ENCODE data around the gene MESP1. TPM values are rescaled to one million over a fixed set of nuclear protein-coding genes. Genes with fewer than 3 reads are reported as not detected.
A peak's percentile ranks its signal among the peaks of the same experiment; 100 is the strongest.

The MESP1 gene
- total RNA-seq, 1 experiment from 2014 or later: not detected

GRCh38 chr15:89745131-89745530 lies 5.9 kb downstream of the MESP1 start:
- in situ Hi-C loops (cut with HindIII; ENCODE audit: low sequenced_read_pairs): no loop called here
- no peak for DNase-seq (ENCODE audit: low spot score)

GRCh38 chr15:89743594-89743993 lies 7.5 kb downstream of the MESP1 start:
- DNase-seq (ENCODE audit: low spot score): no peak
- in situ Hi-C loops (cut with HindIII; ENCODE audit: low sequenced_read_pairs): no loop called here

GRCh38 chr15:89743011-89743410 lies 8.0 kb downstream of the MESP1 start:
- in situ Hi-C loops (cut with HindIII; ENCODE audit: low sequenced_read_pairs): no loop called here
- no peak for DNase-seq (ENCODE audit: low spot score)

- DNase-seq (ENCODE audit: low spot score): peak; percentile 87
- in situ Hi-C loops (cut with HindIII; ENCODE audit: low sequenced_read_pairs): no loop called here
Measured at GRCh38 chr15:89740137-89740536, 10.9 kb downstream of the MESP1 start.

GRCh38 chr15:89735773-89736172 lies 15.3 kb downstream of the MESP1 start:
- no peak for DNase-seq (ENCODE audit: low spot score)

GRCh38 chr15:89732451-89733172 lies 18.4 kb downstream of the MESP1 start:
- in situ Hi-C loops (cut with HindIII; ENCODE audit: low sequenced_read_pairs): no loop called here
- DNase-seq (ENCODE audit: low spot score): no peak

More at GRCh38 chr15:89735773-89736172, 15.3 kb downstream of the MESP1 start:
- in situ Hi-C loops (cut with HindIII; ENCODE audit: low sequenced_read_pairs): no loop called here

DNA sequence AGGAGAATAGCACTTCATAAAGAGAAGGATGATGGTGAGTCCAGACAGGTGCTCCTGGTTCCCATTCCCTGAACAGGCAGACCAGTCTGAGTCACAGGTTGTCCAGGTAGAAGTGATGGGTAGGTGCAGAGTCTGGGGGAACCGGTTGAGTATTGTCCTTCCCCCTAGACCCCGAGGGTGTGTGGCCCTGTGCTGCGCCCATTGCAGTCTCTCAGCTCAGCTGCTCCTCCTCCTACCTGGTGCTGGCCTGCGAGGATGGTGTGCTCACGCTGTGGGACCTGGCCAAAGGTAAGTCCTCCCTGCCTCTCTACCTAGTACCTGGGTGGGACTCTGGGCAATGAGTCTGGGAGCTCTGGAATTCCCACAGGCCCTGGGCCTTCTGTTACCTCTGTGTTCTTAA lies 19.8 kb downstream of the MESP1 start:
- in situ Hi-C loops (cut with HindIII; ENCODE audit: low sequenced_read_pairs): no loop called here
- no peak for DNase-seq (ENCODE audit: low spot score)

DNA sequence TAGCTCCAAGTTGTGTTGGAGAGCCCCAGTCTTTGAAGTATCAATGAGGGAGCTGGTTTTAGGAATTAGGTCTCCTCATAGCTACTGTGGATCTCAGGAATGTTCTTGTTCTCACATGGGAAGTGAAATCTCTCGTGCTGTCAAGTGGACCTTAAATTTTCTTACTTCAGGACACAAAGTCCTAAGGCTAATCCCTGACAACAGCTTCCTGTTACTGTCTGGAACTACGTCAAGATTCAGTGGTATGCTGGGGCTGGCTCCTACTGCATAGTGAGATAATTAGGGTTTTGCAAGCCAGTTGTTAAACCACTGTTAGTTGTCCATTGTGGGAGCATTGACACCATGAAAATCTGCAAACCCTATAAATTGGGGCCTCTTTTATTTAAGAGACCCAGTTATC lies 22.8 kb downstream of the MESP1 start:
- DNase-seq (ENCODE audit: low spot score): no peak
- in situ Hi-C loops (cut with HindIII; ENCODE audit: low sequenced_read_pairs): no loop called here

GRCh38 chr15:89725064-89725463 lies 26.0 kb downstream of the MESP1 start:
- in situ Hi-C loops (cut with HindIII; ENCODE audit: low sequenced_read_pairs): no loop called here
- no peak for DNase-seq (ENCODE audit: low spot score)

- DNase-seq (ENCODE audit: low spot score): no peak
- in situ Hi-C loops (cut with HindIII; ENCODE audit: low sequenced_read_pairs): no loop called here
Measured at GRCh38 chr15:89724621-89725020, 26.4 kb downstream of the MESP1 start.

DNA sequence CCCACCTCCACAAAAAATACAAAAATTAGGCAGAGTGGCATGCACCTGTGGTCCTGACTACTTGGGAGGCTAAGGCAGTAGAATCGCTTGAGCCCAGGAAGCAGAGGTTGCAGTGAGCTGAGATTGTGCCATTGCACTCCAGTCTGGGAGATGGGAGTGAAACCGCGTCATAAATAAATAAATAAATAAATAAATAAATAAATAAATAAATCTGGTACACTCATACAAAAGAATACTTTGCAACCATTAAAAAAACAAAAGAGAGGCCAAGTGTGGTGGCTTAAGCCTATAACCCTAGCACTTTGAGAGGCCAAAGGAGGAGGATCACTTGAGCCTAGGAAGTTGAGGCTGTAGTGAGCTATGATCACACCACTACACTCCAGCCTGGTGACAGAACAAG lies 28.0 kb downstream of the MESP1 start:
- no peak for DNase-seq (ENCODE audit: low spot score)
- in situ Hi-C loops (cut with HindIII; ENCODE audit: low sequenced_read_pairs): no loop called here

DNA sequence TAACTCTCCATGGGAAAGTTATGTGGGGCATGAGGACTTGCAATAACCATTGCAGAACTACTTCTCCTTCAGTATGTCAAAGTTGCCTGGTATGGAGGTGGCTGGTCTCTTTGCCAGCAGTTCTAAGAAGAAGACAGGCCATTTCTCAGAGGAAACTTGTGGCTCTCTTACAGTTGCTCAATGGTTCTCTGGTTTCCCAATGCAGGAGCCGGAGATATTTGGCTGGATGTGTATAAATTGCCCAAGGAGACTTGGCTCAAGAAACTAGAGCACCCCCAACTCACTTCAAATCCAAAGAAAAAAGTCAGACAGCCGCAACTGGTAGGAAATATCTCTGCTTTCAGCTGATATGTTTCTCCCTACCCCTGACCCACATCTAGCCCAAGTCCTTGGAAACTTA lies 36.3 kb downstream of the MESP1 start:
- in situ Hi-C loops (cut with HindIII; ENCODE audit: low sequenced_read_pairs): no loop called here
- DNase-seq (ENCODE audit: low spot score): no peak

DNA sequence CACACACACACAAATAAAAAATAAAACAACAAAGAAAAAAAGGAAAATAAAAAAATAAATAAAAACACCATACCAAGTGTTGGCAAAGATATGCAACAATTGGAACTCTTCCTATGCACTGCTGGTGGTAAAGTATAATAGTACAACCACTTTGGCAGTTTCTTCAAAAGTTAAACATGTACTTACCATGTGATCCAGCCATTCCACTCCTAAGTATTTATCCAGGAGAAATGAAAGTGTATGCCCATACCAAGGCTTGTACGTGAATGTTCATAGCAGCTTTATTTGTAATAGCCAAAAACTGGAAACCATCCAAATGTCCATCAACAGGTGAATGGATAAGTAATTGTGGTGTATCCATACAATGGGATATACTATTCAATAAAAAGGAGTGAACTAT lies 43.5 kb downstream of the MESP1 start:
- in situ Hi-C loops (cut with HindIII; ENCODE audit: low sequenced_read_pairs): no loop called here
- DNase-seq (ENCODE audit: low spot score): no peak

- DNase-seq (ENCODE audit: low spot score): no peak
- in situ Hi-C loops (cut with HindIII; ENCODE audit: low sequenced_read_pairs): no loop called here
Measured at GRCh38 chr15:89704411-89704810, 46.6 kb downstream of the MESP1 start.

Other genes starting within 250 kb of the MESP1 start
- 3.4 and 7.3 TPM in 2 replicates for gene TICRR, start 175.8 kb downstream of the MESP1 start, total RNA-seq (2014; rRNA removed; shearing (Covaris generic))
- gene KIF7, start 95.8 kb downstream of the MESP1 start, total RNA-seq (2014; rRNA removed; shearing (Covaris generic)): 19.6 and 21.5 TPM in 2 replicates
- gene PLIN1, start 71.9 kb downstream of the MESP1 start, total RNA-seq (2014; rRNA removed; shearing (Covaris generic)): 0.07 TPM in 1 of 2 replicates, not detected in the other
- gene PEX11A, start 60.5 kb downstream of the MESP1 start, total RNA-seq (2014; rRNA removed; shearing (Covaris generic)): 4.1 and 11.0 TPM in 2 replicates
- 0.25 and 0.64 TPM in 2 replicates for gene WDR93, start 60.4 kb downstream of the MESP1 start, total RNA-seq (2014; rRNA removed; shearing (Covaris generic))
- not detected in 2 replicates for gene MESP2, start 25.1 kb upstream of the MESP1 start, total RNA-seq (2014; rRNA removed; shearing (Covaris generic))
- not detected in 2 replicates for gene ANPEP, start 63.6 kb upstream of the MESP1 start, total RNA-seq (2014; rRNA removed; shearing (Covaris generic))
- gene AP3S2, start 142.7 kb upstream of the MESP1 start, total RNA-seq (2014; rRNA removed; shearing (Covaris generic)): 32.3 and 61.4 TPM in 2 replicates
- gene ARPIN, start 161.7 kb upstream of the MESP1 start, total RNA-seq (2014; rRNA removed; shearing (Covaris generic)): 5.3 and 7.0 TPM in 2 replicates

Measured in G401 (cell line).